HCT116 (cell line): ENCODE measurements around the gene CEACAM18. TPM values are rescaled to one million over a fixed set of nuclear protein-coding genes. Genes with fewer than 3 reads are reported as not detected.

Experiments
- ATAC-seq: fragments of 200-7000 bp; cut with Tn5 transposase; 2 replicates; pipeline ENCODE4 v1.9.1; 2020; ENCODE audit warnings: mild to moderate bottlenecking, moderate library complexity
- BruUV-seq: library from RNA; stranded (reverse); fragments of 400-500 nt; replicated peaks from 2 replicates; lab custom pipeline; 2021; lab: Mats Ljungman, UMichigan
- CTCF ChIA-PET: fragments of 300-600 bp; sonication (Branson Sonifier 250); formaldehyde crosslinking; loops from one replicate; lab custom pipeline; 2021; ENCODE audit warnings: antibody characterized with exemption; lab: Charles Lee
- POLR2A ChIA-PET: fragments of 300-600, 350-600 bp; sonication (Branson Sonifier 250); formaldehyde crosslinking; loops from one replicate; lab custom pipeline; 2021; ENCODE audit warnings: antibody characterized with exemption; lab: Charles Lee
- RAD21 ChIA-PET, 2 experiments: fragments of 300-600 bp; sonication (Branson Sonifier 250); formaldehyde crosslinking; loops; one replicate each; lab custom pipeline; 2023; ENCODE audit warnings: low total read pairs in 2 of 2; ENCODE audit not compliant: uncharacterized antibody in 2 of 2, unreplicated experiment in 2 of 2, low non-redundant PET in 1 of 2; lab: Charles Lee
- DNase-seq: peaks from one replicate; pipeline ENCODE4 v3.0.0-alpha.2; 2010; ENCODE audit warnings: low read depth, low spot score
- H2AFZ ChIP-seq: fragments of 200-600 bp; shearing (Covaris generic), sonication (generic); 2 replicates; pipeline ENCODE4 v1.6.1; 2017; ENCODE audit warnings: low read depth, mixed run types, mixed read lengths, antibody characterized with exemption, low read length; ENCODE audit not compliant: poor library complexity, severe bottlenecking
- H3K27ac ChIP-seq: 2 replicates; pipeline ENCODE4 v1.5.1; 2012; ENCODE audit warnings: low read depth, low read length
- H3K27me3 ChIP-seq: fragments of 200-600 bp; sonication (generic); 2 replicates; pipeline ENCODE4 v1.6.1; 2016; ENCODE audit warnings: mixed run types, low read length, mixed read lengths; ENCODE audit not compliant: insufficient read depth
- H3K36me3 ChIP-seq, 2 experiments: fragments of 200-500 bp in 1 of 2; fragments of 200-600 bp in 1 of 2; sonication (Bioruptor generic) in 1 of 2; sonication (generic) in 1 of 2; 2 replicates each; pipeline versions ENCODE4 v1.5.1 to v1.6.1; 2014 to 2016; ENCODE audit warnings: low read length in 2 of 2, inconsistent platforms in 1 of 2, mixed read lengths in 1 of 2, mixed run types in 1 of 2; ENCODE audit not compliant: insufficient read depth in 2 of 2, control insufficient read depth in 1 of 2
- H3K4me1 ChIP-seq, 2 experiments: fragments of 200-600 bp in 1 of 2; sonication (generic) in 1 of 2; 2 replicates each; pipeline versions ENCODE4 v1.5.1 to v1.6.1; 2012 to 2017; ENCODE audit warnings: low read length in 2 of 2, inconsistent platforms in 1 of 2, mild to moderate bottlenecking in 1 of 2, mixed read lengths in 1 of 2, mixed run types in 1 of 2, moderate library complexity in 1 of 2; ENCODE audit not compliant: insufficient read depth in 2 of 2, control insufficient read depth in 1 of 2
- H3K4me2 ChIP-seq: fragments of 200-600 bp; sonication (generic); 2 replicates; pipeline ENCODE4 v1.6.1; 2017; ENCODE audit warnings: mixed run types, low read length, mixed read lengths
- H3K4me3 ChIP-seq, 2 experiments: fragments of 200-600 bp in 1 of 2; sonication (generic) in 1 of 2; replicated peaks in 1 of 2; 2 replicates each; pipeline ENCODE4 v1.5.1; 2011 to 2016; ENCODE audit warnings: low read length in 2 of 2, control low read depth in 1 of 2, low read depth in 1 of 2, mild to moderate bottlenecking in 1 of 2, mixed read lengths in 1 of 2, mixed run types in 1 of 2
- H3K79me2 ChIP-seq: fragments of 200-600 bp; sonication (generic); 2 replicates; pipeline ENCODE4 v1.6.1; 2017; ENCODE audit warnings: mild to moderate bottlenecking, mixed run types, low read length, moderate library complexity, mixed read lengths; ENCODE audit not compliant: insufficient read depth
- H3K9ac ChIP-seq: fragments of 200-600 bp; sonication (generic); 2 replicates; pipeline ENCODE4 v1.6.1; 2016; ENCODE audit warnings: low read length, mixed read lengths
- H3K9me2 ChIP-seq: fragments of 200-600 bp; sonication (generic), shearing (Covaris generic); 2 replicates; pipeline ENCODE4 v1.6.1; 2017; ENCODE audit warnings: mixed run types, mild to moderate bottlenecking, moderate library complexity; ENCODE audit not compliant: insufficient read depth
- H3K9me3 ChIP-seq, 2 experiments: fragments of 200-500 bp in 1 of 2; fragments of 200-600 bp in 1 of 2; sonication (Bioruptor generic) in 1 of 2; sonication (generic) in 1 of 2; 2 replicates each; pipeline ENCODE4 v1.6.1; 2014 to 2017; ENCODE audit warnings: low read length in 2 of 2, mixed read lengths in 2 of 2, inconsistent platforms in 1 of 2, low read depth in 1 of 2, mild to moderate bottlenecking in 1 of 2, mixed run types in 1 of 2, moderate library complexity in 1 of 2; ENCODE audit not compliant: control insufficient read depth in 1 of 2, insufficient read depth in 1 of 2
- H4K20me1 ChIP-seq: fragments of 200-600 bp; sonication (generic), shearing (Covaris generic); 2 replicates; pipeline ENCODE4 v1.6.1; 2017; ENCODE audit warnings: mixed run types, mild to moderate bottlenecking, moderate library complexity; ENCODE audit not compliant: insufficient read depth
- CEBPB ChIP-seq: IDR thresholded peaks from 2 replicates; pipeline ENCODE4 v1.6.1; 2012; ENCODE audit warnings: low read depth
- CTCF ChIP-seq, 3 experiments: fragments of 200-600 bp in 1 of 3; sonication (generic) in 1 of 3; IDR thresholded peaks in 2 of 3; conservative IDR thresholded peaks in 1 of 3; 2 replicates each; pipeline ENCODE4 v1.5.1; 2012 to 2017; ENCODE audit warnings: low read depth in 2 of 3, low read length in 2 of 3, antibody characterized with exemption in 1 of 3, borderline replicate concordance in 1 of 3, control low read depth in 1 of 3, mild to moderate bottlenecking in 1 of 3, mixed read lengths in 1 of 3, mixed run types in 1 of 3, moderate library complexity in 1 of 3; ENCODE audit not compliant: insufficient read depth in 1 of 3
- JUND ChIP-seq: IDR thresholded peaks from 2 replicates; pipeline ENCODE4 v1.6.1; 2012
- POLR2AphosphoS5 ChIP-seq: IDR thresholded peaks from 2 replicates; pipeline ENCODE4 v1.6.1; 2011; ENCODE audit warnings: mild to moderate bottlenecking, low read depth, low read length, moderate library complexity
- RAD21 ChIP-seq: IDR thresholded peaks from 2 replicates; pipeline ENCODE4 v1.6.1; 2012; ENCODE audit warnings: low read depth, mild to moderate bottlenecking
- REST ChIP-seq: IDR thresholded peaks from 2 replicates; pipeline ENCODE4 v1.6.1; 2012; ENCODE audit warnings: low read depth
- SP1 ChIP-seq: IDR thresholded peaks from 2 replicates; pipeline ENCODE4 v1.6.1; 2012; ENCODE audit warnings: low read depth
- SRF ChIP-seq: IDR thresholded peaks from 2 replicates; pipeline ENCODE4 v1.6.1; 2012; ENCODE audit warnings: low read depth
- TCF7L2 ChIP-seq: IDR thresholded peaks from 2 replicates; pipeline ENCODE4 v1.7.0; 2011; ENCODE audit warnings: borderline replicate concordance, inconsistent platforms; ENCODE audit not compliant: insufficient read depth, insufficient read length; ENCODE audit errors: extremely low read depth
- ZFX ChIP-seq: fragments of 450-650 bp; IDR thresholded peaks from 2 replicates; pipeline ENCODE4 v1.6.1; 2017
- ZNF274 ChIP-seq: fragments of 200-500 bp; sonication (Bioruptor generic); IDR thresholded peaks from 2 replicates; pipeline ENCODE4 v1.6.1; 2014; ENCODE audit warnings: mild to moderate bottlenecking, low read depth, low read length, inconsistent platforms
- intact Hi-C: fragments of 100-400 bp; cut with micrococcal nuclease; formaldehyde crosslinking; loops from 2 replicates; pipeline ENCODE4 v1.10.0; 2022
- total RNA-seq: library from RNA; stranded (reverse); gene quantifications from one replicate; pipeline ENCODE4 v1.2.1, GENCODE V29; 2021; ENCODE audit not compliant: unreplicated experiment

The CEACAM18 gene
- total RNA-seq, 1 experiment from 2014 or later, result not detected

GRCh38 chr19:51511353-51511752 lies 33.0 kb downstream of the CEACAM18 start:
- no peaks in the 10 kb centered on the region for H3K36me3 ChIP-seq
- no TSS peak for BruUV-seq
- no peaks in the 10 kb centered on the region for H3K4me1 ChIP-seq
- intact Hi-C loops, result no loop called here
- ChIA-PET RAD21 (no interaction called here), CTCF (no interaction called here), POLR2A (no interaction called here)
- peak; percentile 82 for ATAC-seq
- no peak overlapping the region for H3K4me2 ChIP-seq
- no peak overlapping the region for H3K9ac ChIP-seq
- peak; percentile 23 to 74 (median 58); a peak in 4 of 6 replicates for TF ChIP-seq CTCF (IDR thresholded peaks at IDR 0.05 in 2 of 3, conservative IDR thresholded peaks at IDR 0.05 in 1 of 3; ENCODE audit: borderline replicate concordance in 1 of 3, insufficient read depth in 1 of 3, low read depth in 2 of 3, low read length in 2 of 3)
- no peak for TF ChIP-seq ZNF274
- no peak for TF ChIP-seq REST
- TF ChIP-seq TCF7L2, result no peak
- no peak for TF ChIP-seq SP1
- TF ChIP-seq ZFX, result no peak
- no peak for TF ChIP-seq JUND
- TF ChIP-seq SRF, result no peak
- no peak for TF ChIP-seq POLR2AphosphoS5
- no peak for TF ChIP-seq CEBPB
- TF ChIP-seq RAD21, result 0 out of 2 replicates have a peak, but pooled peaks have one; percentile 13
- peaks cover 9% of the 10 kb centered on the region for H3K27me3 ChIP-seq
- H3K79me2 ChIP-seq, result no peaks in the 10 kb centered on the region
- peak; percentile 7 for DNase-seq
- H3K27ac ChIP-seq, result no peak overlapping the region
- H4K20me1 ChIP-seq, result no peaks in the 10 kb centered on the region
- no peak overlapping the region for H3K4me3 ChIP-seq
- H3K9me2 ChIP-seq, result no peaks in the 10 kb centered on the region
- no peaks in the 10 kb centered on the region for H3K9me3 ChIP-seq
- H2AFZ ChIP-seq, result no peak overlapping the region
